ENCODE results near the gene MRPS5. TPM values are rescaled to one million over a fixed set of nuclear protein-coding genes. Genes with fewer than 3 reads are reported as not detected.
A peak's percentile ranks its signal among the peaks of the same experiment; 100 is the strongest.

MRPS5 gene
- 10 to 100 TPM; 76.0 to 93.9 TPM for total RNA-seq

GRCh38 chr2:95121407-95122196 is at the start of gene MRPS5:
TSS of gene MRPS5 (minus strand) at chr2:95121808. CDS start at chr2:95121791, 17 bp downstream.
- Mint-ChIP-seq H3K4me3 (peak within 1 kb of the TSS; percentile 95), H3K27me3 (no peaks in the 10 kb centered on the region), H3K36me3 (ENCODE audit: low read depth) (peaks cover 48% of the 10 kb centered on the region), H3K4me1 (peaks cover 37% of the 10 kb centered on the region), H3K27ac (peak within 1 kb of the TSS; percentile 95), H3K9me3 (no peaks in the 10 kb centered on the region)
- ATAC-seq (replicated peaks) = peak; percentile 97

- H3K4me1 Mint-ChIP-seq = peaks cover 24% of the 10 kb centered on the region
- ATAC-seq (replicated peaks) = peak; percentile 18
- H3K9me3 Mint-ChIP-seq = no peaks in the 10 kb centered on the region
- peaks cover 6% of the 10 kb centered on the region for H3K36me3 Mint-ChIP-seq (ENCODE audit: low read depth)
- peak overlapping the region; percentile 99 for H3K4me3 Mint-ChIP-seq
- peak overlapping the region; percentile 98 for H3K27ac Mint-ChIP-seq
- H3K27me3 Mint-ChIP-seq = no peaks in the 10 kb centered on the region
Measured at GRCh38 chr2:95166065-95166763, 44.6 kb upstream of the MRPS5 start.

DNA sequence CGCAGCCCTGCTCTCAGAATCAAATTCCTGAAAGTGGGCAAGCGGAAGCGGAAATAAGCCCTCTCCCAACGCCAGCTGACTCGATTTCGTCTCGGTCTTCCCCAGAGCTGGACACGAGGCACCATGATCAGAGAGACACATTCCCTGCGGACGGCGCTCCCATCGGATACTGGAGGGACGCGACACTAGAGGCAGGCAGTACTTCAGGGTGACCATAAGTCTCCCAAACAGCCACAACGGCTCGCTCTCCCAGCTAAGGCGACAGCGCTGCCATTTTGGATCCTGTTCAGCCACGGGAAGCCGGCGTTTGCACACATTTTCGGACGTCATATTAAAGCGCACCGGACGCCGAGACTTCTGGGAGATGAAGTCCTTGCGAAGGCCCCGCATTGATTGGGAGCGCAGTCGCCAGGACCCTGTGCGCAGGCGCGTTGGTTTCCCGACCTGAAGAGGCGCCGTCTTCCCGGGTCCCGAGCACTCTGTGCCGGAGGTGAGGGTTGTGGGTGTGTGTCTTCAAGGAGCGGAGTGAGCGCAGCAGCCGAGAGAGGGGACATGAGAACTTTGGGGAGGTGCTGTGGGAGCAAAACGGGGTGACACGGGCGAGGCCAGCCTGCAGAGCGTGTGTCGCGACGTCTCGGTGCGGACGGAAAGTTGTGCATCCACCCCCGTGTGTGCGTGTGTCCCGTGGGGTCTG is 43.9 kb upstream of the MRPS5 start, which contains the start of gene ZNF2:
ZNF2 (plus strand) TSS at position 439 of the 694 bp plus-strand sequence. CDS start 10,418 bp downstream, outside the sequence.
- peaks cover 24% of the 10 kb centered on the region for H3K4me1 Mint-ChIP-seq
- no peaks in the 10 kb centered on the region for H3K9me3 Mint-ChIP-seq
- H3K27me3 Mint-ChIP-seq = no peaks in the 10 kb centered on the region
- H3K4me3 Mint-ChIP-seq = peak within 1 kb of the TSS; percentile 99
- peak; percentile 98 for ATAC-seq (replicated peaks)
- H3K27ac Mint-ChIP-seq = peak within 1 kb of the TSS; percentile 98
- peaks cover 6% of the 10 kb centered on the region for H3K36me3 Mint-ChIP-seq (ENCODE audit: low read depth)

GRCh38 chr2:95165030-95165370 is 43.4 kb upstream of the MRPS5 start:
- Mint-ChIP-seq H3K36me3 (ENCODE audit: low read depth) (peaks cover 6% of the 10 kb centered on the region), H3K27ac (peak overlapping the region; percentile 98), H3K4me3 (peak overlapping the region; percentile 99), H3K27me3 (no peaks in the 10 kb centered on the region), H3K4me1 (peaks cover 28% of the 10 kb centered on the region), H3K9me3 (no peaks in the 10 kb centered on the region)
- ATAC-seq (replicated peaks) = peak; percentile 15

DNA sequence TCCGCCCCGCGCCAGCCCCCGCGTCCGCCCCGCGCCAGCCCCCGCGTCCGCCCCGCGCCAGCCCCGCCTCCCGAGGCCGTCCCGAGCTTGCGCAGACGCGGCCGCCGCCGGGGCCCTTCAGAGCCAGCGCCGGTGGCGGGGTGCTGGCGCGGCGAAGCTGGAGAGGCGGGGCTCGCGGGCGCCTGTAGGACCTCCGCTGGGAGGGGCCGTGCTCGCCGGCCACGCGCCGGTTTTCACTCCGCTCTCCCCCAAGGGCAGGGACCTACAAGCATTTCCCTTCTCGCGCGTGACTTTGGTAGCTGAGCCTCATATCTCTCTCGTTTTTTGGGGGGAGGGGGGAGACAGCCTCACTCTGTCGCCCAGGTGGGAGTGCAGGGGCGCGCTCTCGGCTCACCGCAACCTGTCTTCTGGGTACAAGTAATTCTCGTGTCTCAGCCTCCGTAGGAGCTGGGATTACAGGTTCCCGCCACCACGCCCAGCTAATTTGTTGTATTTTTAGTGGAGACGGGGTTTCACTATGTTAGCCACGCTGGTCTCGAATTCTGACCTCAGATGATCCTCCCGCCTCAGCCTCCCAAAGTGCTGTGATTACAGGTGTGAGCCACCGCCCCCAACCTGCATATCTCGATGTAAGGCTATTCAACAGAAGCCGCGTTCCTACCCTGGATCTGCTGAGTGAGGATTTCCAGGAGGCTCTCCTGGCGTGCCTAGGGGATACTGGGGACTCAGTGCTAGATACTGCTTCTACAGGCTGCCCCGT is 38.3 kb upstream of the MRPS5 start, which contains the start of gene ZNF514:
ZNF514 (minus strand) TSS at position 159 of the 760 bp plus-strand sequence. CDS start 6,595 bp downstream, outside the sequence.
- Mint-ChIP-seq H3K9me3 (peaks cover 3% of the 10 kb centered on the region), H3K4me3 (peak within 1 kb of the TSS; percentile 85), H3K4me1 (peaks cover 9% of the 10 kb centered on the region), H3K27me3 (no peaks in the 10 kb centered on the region), H3K36me3 (ENCODE audit: low read depth) (peaks cover 22% of the 10 kb centered on the region), H3K27ac (peak within 1 kb of the TSS; percentile 79)
- ATAC-seq (replicated peaks) = peak; percentile 96

- peak overlapping the region; percentile 66 for H3K4me3 Mint-ChIP-seq
- peaks cover 4% of the 10 kb centered on the region for H3K4me1 Mint-ChIP-seq
- peaks cover 3% of the 10 kb centered on the region for H3K9me3 Mint-ChIP-seq
- H3K27me3 Mint-ChIP-seq = no peaks in the 10 kb centered on the region
- peak; percentile 68 for ATAC-seq (replicated peaks)
- H3K36me3 Mint-ChIP-seq (ENCODE audit: low read depth) = peaks cover 30% of the 10 kb centered on the region
- H3K27ac Mint-ChIP-seq = no peak overlapping the region
Measured at GRCh38 chr2:95158891-95159619, 37.4 kb upstream of the MRPS5 start.

DNA sequence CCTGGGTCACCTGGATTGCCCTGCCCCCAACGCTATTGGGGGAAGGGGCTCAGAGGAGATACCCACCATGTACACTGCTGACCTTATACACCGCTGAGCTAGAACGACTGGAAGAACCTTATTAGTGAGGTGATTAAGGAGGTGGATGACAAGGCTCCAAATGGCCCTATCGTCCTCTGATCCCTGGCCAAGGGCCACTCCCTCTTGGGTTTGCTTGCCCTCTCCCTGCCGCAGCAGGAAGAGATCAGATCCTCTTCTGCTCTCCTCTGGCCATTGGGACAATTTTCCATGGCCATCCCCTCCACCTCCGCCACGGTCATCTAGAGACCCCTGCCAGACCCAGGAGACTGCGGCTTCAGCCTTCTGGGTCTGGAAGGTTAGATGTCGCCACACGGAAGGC is 36.8 kb upstream of the MRPS5 start:
- H3K4me1 Mint-ChIP-seq = peaks cover 4% of the 10 kb centered on the region
- no peaks in the 10 kb centered on the region for H3K27me3 Mint-ChIP-seq
- peaks cover 3% of the 10 kb centered on the region for H3K9me3 Mint-ChIP-seq
- no peak for ATAC-seq (replicated peaks)
- H3K4me3 Mint-ChIP-seq = peak overlapping the region; percentile 66
- peaks cover 36% of the 10 kb centered on the region for H3K36me3 Mint-ChIP-seq (ENCODE audit: low read depth)
- no peak overlapping the region for H3K27ac Mint-ChIP-seq

- Mint-ChIP-seq H3K27me3 (no peaks in the 10 kb centered on the region), H3K36me3 (ENCODE audit: low read depth) (peaks cover 63% of the 10 kb centered on the region), H3K9me3 (peaks cover 54% of the 10 kb centered on the region), H3K4me3 (no peak overlapping the region), H3K4me1 (no peaks in the 10 kb centered on the region), H3K27ac (no peak overlapping the region)
- ATAC-seq (replicated peaks) = no peak
Measured at GRCh38 chr2:95149397-95149984, 27.9 kb upstream of the MRPS5 start.

- H3K27ac Mint-ChIP-seq = no peak overlapping the region
- H3K4me1 Mint-ChIP-seq = no peaks in the 10 kb centered on the region
- H3K4me3 Mint-ChIP-seq = no peak overlapping the region
- H3K9me3 Mint-ChIP-seq = peaks cover 34% of the 10 kb centered on the region
- no peak for ATAC-seq (replicated peaks)
- H3K27me3 Mint-ChIP-seq = no peaks in the 10 kb centered on the region
- H3K36me3 Mint-ChIP-seq (ENCODE audit: low read depth) = peaks cover 9% of the 10 kb centered on the region
Measured at GRCh38 chr2:95143838-95144237, 22.2 kb upstream of the MRPS5 start.

GRCh38 chr2:95138702-95139101 is 17.1 kb upstream of the MRPS5 start:
- Mint-ChIP-seq H3K27me3 (no peaks in the 10 kb centered on the region), H3K4me3 (no peak overlapping the region), H3K27ac (no peak overlapping the region), H3K9me3 (peaks cover 22% of the 10 kb centered on the region), H3K36me3 (ENCODE audit: low read depth) (no peaks in the 10 kb centered on the region), H3K4me1 (no peaks in the 10 kb centered on the region)
- no peak for ATAC-seq (replicated peaks)

- H3K4me1 Mint-ChIP-seq = peaks cover 37% of the 10 kb centered on the region
- H3K36me3 Mint-ChIP-seq (ENCODE audit: low read depth) = peaks cover 42% of the 10 kb centered on the region
- peak overlapping the region; percentile 95 for H3K27ac Mint-ChIP-seq
- peak; percentile 4 for ATAC-seq (replicated peaks)
- H3K27me3 Mint-ChIP-seq = no peaks in the 10 kb centered on the region
- no peaks in the 10 kb centered on the region for H3K9me3 Mint-ChIP-seq
- peak overlapping the region; percentile 95 for H3K4me3 Mint-ChIP-seq
Measured at GRCh38 chr2:95122197-95122551, 566 bp upstream of the MRPS5 start.

DNA sequence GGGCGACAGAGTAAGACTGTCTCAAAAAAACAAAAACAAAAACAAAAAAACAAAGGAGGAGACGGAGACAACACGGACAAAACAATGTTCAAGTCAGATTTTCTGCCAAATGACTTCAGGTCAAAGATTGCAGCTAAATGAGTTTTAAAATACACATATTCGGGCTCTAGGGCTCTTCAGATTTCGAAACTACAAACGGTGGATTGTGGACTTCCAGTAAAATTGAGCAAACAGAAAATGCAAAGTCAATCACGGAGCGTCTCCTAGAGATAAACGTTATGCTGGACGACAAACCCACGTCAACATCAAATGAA is 558 bp downstream of the MRPS5 start:
- Mint-ChIP-seq H3K4me3 (peak overlapping the region; percentile 95), H3K36me3 (ENCODE audit: low read depth) (peaks cover 52% of the 10 kb centered on the region), H3K27ac (peak overlapping the region; percentile 95), H3K4me1 (peaks cover 37% of the 10 kb centered on the region), H3K9me3 (no peaks in the 10 kb centered on the region), H3K27me3 (no peaks in the 10 kb centered on the region)
- ATAC-seq (replicated peaks) = no peak

DNA sequence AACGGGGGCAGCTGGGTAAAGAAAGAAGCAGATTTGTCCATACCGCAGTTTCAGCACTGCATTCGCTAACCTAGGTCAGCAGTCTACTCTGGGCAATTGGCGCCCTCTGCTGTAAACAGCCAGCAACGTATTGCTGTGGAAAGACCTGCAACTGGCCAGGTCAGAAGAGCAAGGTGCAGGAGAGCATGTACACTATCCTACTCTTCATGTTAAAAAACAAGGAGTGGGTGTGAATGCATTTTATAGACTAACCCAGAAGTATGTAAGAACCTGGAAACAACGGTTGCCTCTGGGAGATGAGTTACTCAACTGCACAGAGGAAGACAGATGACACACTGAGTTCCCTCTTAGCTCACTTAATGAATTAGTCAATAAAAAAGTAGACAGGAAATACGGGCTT is 6.2 kb downstream of the MRPS5 start:
- peaks cover 94% of the 10 kb centered on the region for H3K36me3 Mint-ChIP-seq (ENCODE audit: low read depth)
- H3K27ac Mint-ChIP-seq = no peak overlapping the region
- no peaks in the 10 kb centered on the region for H3K9me3 Mint-ChIP-seq
- H3K4me3 Mint-ChIP-seq = peak overlapping the region; percentile 6
- peak; percentile 99 for ATAC-seq (replicated peaks)
- no peaks in the 10 kb centered on the region for H3K27me3 Mint-ChIP-seq
- H3K4me1 Mint-ChIP-seq = peaks cover 25% of the 10 kb centered on the region

Measured in activated T-helper 17 cell treated with anti-CD3 and anti-CD28 coated beads, Interleukin-2, amount 50 U/mL, for 72 hours (primary cell).